NCI-H1417 (cell line): ENCODE data around the gene CD247.

Source experiments
- DNase-seq, 3 experiments: peaks; one replicate each; lab custom pipeline; 2025; lab: John Stamatoyannopoulos, UW

The CD247 gene

DNA sequence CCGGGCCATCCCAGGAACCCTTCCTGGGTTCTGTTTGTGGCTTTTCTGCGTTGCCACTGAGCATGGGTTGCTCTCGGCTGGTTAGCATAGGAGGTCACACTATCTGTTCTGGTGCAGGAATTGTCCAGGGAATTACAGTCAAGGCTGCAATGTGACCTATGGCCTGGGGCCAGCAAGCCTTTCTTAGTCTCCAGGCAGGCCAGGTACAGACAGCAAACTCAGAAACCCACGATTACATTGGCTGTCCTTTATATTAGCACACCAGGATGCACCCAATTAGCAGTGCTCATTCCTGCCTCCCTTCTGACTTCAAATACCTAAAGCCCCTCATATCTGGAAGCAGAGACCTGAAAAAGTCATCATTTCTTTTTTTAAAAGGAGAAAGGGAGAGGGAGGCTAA lies 55.2 kb downstream of the CD247 start:
- no peak for DNase-seq

DNA sequence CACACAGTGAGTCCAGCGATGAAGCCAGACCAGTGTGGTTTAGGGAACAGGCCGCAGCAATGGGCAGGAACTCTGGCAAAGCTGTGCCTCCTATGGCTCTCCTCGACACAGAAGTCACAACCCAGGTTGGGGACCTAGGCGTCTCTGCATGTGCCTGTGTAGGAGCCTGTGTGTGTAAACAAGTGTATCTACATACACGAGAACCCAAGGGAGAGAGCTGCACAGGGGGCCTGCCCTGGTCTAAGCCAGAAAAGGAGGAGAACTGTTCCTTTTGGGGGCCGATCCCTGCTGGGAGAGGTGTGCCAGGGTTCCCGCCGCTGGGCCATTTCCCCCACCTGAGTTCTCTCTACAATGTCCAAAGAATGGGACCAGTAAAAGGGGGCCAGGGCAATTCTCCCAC lies 56.0 kb downstream of the CD247 start:
- no peak for DNase-seq

DNA sequence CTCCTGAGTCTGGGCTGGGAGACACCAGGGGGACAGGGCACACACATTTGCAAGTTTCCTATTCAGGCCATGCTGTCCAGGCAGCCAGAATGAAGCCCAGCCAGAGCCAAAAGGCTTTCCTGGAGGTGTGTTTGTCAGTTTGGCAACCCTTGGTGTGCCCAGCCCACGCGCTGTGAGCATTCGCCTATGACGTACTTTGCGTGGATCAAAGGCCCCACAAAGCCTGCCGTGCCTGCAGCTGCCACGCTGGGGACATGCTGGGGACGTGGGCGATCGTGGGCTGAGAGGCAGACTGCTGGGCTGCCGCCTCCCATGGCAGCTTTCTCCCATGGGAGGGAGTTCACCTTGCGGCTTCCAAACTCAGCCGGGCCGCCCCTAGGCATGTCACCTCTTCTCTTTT lies 57.5 kb downstream of the CD247 start:
- DNase-seq: no peak

DNA sequence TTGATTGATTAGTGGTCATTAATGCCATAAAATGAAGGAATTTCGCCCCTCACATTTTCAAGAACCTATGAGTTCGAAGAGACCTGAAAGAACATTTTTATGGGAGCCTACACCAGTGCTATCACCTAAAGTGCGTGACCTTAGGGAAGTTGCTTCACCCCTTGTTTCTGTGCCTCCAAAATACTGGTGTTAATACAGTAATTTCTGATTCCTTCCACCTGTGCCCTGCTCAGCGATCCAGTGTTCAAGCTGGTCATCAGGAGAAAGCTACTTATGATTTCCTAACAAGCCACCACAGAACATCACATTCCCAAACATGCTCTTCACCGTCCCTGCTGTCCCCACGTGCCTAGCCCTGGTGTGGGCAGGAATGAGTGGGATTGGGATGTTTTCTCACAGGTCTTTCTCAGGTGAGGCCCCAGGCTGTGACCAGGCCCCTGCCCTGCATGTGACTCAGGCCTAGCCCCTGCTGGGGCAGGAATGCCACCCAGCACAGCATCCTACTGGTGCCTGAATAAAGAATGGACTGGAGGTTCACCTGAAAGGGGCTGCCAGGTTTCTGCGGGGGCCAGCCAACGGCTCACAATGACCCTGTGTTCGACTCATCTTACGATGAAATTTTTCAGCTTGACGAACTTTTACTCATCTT lies 60.3 kb downstream of the CD247 start:
- DNase-seq: no peak

DNA sequence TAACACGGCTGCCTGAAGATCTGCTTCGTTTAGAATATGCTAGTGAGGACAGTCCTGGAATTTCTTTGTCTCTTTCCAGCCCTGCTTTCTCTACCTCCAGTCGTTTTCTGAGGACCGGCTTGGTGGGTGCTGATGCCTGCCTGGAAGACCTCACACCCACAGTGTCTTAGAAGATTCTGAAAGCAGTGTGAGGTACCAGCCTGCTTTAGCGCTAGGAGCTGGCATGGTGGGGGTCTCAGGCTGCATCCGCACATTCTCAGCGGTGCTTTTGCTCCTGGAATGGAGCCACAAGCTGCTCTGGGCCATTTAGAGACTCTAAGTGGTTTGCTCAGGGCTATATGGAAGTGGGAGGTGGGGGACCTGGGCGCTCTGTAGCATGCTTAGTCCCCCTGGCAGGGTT lies 61.4 kb downstream of the CD247 start:
- no peak for DNase-seq

DNA sequence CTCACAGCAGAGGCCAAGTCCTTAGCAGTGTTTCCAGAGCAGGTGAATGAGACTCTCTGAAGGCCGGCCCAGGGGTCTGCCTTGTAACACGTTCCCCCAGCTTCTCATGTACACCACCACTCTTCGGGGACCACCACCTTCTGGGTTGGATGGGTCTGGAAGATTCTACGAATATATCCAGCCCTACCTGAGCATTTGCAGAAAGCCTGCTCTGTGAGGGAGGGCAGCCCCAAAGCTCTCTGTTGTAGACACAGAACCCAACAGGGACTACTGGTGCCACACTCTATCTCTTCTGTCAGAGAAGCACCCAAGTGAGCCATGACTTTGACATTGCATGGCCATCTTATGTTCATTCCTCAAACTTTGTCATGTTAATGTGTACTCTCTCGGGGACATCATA lies 61.8 kb downstream of the CD247 start:
- DNase-seq: no peak

DNA sequence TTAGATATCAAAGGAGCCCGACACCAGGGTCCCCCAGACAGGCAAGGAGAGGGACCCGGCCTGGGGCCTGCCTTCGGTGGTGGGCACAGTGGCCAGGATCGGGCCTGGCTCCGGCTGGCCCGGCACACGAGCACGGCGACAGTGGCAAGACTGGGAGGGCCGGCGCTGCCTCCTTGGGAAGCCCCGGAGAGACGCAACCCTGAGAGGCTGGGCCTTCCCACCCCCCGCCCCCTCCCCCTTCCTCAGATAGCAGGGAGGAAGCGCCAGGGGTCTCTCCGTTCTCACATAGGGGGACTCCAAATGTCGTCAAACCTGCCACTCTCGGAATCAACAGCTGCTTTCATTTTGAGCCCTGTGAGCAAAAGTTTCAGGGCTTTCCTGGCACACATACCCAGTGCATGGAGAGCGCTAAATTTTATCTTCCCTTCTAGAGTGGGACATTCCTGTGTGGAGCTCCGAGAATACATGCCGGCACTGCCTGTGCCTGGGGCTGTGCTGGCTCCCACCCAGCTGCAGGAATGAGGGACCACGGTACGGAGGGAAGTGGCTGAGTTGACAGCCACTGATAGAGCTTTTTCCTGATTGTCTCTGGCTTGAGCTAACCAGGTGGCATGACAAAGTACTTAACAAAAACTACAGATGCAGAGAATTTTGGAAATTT lies 62.4 kb downstream of the CD247 start:
- peak in 1 of 3 experiments; percentile 51 for DNase-seq

DNA sequence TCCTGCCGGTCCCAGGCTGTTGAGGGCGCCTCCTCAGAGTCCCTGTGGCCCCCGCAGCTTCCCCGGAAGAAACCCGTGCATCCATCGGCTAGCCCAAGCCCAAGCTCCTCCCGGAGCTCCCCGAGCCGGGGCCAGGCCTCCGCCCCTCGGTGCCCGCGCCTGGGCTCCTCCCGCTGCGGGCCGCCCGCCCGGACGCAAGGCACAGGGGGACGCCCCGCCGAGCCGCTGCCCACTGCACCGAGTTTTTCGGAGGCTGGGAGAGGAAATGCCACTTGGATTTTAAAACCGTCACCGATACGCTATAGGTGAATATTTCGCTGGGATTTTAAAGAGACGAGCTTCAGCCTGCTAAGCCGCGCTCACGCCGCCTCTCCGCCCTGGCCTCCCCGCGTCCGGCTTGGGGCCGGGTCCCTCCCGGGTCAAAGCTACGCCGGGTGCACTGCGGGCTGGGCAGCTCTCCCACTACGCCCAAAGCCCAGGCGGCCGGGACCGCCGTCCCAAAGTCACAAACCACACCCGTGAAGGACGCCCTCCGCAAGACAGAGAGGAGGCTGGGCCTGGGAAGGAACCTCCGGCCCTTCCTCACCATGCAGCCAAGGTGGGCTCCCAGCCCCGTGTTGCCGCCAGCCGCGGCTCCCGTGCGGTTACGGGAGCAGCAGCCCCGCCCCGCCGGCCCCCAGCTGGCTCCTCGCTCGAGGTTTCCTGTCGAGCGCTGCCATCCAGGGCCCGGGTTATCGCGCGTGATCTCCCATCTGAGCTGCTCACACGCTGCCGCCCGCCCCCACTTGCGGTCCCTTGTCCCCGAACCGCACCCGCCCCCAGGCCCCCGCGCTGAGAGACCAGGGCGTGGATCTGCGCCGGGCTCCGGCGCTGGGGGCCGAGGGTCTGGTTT lies 63.2 kb downstream of the CD247 start:
- DNase-seq: peak; percentile 66 to 76 (median 73)

DNA sequence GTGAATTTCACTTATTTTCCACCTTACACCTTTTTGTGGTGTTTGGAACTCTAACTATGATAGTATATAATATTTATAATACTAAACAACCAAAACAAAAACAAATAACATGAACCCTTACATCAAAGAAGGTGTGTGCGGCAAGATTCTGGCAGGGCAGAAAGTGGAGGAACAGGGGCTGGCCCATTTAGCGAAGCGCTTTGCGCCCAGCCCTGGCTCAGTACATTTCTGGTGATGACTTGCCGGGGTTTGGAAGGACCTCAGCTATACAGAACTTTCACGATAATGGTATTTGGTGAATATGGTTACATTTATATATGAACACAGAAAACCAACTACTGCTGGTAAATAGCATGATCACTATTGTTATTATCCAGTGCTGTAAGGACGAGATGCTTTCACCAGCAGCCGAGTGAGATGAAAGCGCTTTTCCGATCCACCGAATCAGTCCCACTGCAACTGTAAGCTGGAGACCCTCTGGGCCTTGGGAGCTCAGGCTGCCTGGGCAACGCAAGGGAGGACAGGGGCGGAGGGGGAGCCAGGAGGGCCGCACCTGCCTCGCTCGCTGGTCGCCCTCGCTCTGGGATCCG lies 63.9 kb downstream of the CD247 start:
- DNase-seq: no peak

DNA sequence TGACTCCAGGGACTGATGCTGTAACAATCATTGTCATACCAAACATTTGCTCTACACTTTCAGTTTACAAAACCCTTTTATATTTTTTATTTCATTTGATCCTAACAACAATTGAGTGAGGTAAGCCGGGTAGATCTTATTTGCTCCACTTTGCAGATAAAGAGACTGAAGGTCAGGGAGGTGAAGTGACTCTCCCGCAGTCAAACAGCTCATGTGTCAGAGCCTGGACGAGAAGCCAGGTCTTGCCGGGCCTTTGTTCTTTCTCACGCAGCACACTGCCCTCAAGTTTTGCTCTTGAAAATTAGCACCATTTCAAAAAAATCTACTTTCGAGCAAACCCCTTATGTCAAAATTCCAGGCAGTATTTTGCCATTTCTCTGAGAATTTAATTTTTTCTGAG lies 65.2 kb downstream of the CD247 start:
- peak in 1 of 3 experiments; percentile 17 for DNase-seq

DNA sequence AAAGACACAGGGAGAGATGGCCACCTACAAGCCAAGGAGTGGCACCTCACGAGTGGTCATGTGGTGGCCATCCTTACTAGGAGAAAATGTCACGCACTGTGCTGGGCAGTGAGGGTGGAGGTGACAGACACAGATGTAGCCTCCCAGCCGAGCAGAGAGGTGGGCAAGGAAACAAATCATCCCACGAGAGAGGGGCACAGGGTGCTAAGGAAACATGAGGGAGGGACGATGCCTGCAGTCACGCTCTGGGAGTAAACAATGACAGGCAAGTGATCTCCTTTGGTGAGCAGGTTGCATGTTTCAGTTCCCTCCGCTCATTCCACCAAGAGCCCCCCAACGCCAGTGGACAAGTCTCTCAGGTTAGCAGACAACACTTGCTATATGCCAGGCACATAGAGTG lies 65.8 kb downstream of the CD247 start:
- no peak for DNase-seq

DNA sequence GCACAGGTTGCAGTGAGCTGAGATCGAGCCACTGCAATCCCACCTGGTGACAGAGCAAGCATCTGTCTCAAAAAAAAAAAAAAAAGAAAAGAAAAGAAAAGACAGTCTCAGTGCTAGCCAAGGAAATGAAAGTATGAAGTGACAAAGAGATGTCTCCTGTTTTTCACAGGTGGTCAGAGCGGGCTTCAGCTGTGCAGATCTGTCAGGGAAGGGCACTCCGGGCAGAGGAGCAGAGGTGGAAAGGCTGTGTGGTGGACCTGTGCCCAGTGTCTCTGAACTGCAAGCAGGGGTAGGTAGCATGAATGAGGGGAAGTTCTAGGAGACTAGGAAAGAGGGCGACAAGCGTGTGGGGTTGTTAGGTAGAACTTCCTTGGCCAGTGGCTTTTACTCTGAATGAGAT lies 67.5 kb downstream of the CD247 start:
- no peak for DNase-seq

DNA sequence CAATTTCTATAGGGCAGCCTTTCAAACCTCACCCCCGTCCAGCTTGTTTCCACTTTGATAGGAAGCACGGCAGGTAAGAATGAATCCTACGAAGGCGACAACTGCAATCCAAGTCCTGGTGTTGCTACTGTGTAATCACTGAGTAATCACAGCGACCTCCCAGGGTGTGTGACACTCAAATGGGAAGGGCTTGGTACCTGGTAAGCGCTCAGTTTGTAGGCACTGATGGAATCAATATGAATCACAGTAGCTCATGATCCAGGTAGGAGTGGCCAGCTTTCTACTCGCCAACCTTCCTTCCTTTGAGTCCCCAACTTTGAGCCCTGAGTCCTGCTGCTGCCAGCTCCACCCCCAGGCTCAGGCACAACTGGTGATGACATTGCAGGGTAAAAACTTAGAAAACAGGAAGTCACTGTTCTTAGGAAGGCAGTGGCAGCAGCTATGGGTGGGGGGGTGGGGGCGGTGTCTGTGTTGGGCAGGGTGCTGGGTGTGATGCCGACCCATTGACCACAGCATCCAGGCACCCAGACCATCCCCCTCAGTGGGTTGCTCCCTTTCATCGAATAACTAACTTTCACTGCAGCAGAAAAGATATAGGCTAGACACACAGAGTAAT lies 70.7 kb downstream of the CD247 start:
- DNase-seq: peak in 2 of 3 experiments; percentile 22 to 50

DNA sequence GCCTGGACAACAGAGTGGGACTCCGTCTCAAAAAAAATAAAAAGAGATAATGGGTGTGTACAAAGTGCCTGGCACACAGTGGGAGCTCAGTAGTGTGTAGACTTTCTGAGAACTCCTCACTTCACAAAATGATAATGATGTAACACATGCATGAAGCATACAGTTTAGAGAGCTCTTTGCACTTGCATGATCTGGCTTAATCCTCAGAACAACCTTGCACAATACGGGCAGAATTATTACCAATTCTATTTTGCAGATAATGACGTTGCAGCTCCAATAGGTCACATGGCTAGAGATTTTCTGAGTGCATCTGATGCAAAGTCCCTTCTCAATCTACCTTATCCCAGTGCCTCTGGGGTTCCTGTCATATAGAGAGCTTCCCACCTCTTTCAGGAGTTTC lies 71.4 kb downstream of the CD247 start:
- no peak for DNase-seq

DNA sequence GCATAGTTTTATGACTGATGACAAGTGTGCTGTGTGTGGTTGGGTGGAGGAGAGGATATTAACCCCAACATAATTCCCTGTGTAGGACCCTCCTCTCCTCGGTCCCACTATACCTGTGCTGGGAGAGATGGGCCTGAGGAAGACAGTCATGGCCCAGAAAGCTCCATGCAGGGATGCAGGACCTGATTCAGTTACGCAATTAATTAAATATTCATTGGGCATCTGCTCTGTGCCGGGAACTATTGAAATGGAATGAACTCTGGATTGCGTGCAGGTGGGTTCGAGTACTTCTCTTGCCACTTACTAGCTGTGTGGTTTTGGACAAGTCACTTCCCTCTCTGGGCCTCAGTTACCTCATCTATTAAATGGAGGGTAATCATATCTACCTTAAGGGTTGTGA lies 74.6 kb downstream of the CD247 start:
- no peak for DNase-seq

DNA sequence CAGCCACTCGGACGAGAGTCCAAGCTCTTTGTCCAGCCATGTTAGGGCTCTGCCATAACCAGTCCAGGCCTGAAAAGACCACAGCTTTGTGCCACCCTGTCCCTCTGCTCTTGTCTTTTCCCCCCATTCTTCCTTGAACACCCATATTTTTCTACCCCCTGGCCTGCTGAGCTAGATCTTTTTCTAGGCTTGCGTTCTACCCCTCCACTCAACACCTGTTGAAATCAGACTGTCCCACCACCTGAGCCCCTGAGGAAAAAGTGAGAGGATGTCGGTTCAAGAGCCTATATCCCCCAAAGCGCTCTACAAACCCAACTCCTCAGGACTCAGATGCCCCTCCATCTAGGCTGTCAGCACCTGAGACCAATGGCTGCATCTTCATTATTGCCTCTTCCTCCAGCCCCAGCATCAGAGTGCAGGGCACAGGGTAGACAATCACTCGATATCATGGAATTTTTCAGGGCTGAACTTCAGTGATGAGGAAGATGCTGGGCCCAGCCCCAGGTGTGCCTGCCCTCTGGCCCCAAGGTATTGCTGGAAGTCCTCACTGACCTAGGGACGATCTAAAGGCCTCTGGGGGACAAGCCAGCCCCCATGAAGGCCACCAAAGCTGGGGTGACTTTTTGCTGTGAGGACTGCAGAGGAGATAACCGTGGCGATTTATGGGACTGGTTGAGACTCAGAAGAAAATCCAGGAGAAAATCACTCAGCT lies 75.3 kb downstream of the CD247 start:
- no peak for DNase-seq

DNA sequence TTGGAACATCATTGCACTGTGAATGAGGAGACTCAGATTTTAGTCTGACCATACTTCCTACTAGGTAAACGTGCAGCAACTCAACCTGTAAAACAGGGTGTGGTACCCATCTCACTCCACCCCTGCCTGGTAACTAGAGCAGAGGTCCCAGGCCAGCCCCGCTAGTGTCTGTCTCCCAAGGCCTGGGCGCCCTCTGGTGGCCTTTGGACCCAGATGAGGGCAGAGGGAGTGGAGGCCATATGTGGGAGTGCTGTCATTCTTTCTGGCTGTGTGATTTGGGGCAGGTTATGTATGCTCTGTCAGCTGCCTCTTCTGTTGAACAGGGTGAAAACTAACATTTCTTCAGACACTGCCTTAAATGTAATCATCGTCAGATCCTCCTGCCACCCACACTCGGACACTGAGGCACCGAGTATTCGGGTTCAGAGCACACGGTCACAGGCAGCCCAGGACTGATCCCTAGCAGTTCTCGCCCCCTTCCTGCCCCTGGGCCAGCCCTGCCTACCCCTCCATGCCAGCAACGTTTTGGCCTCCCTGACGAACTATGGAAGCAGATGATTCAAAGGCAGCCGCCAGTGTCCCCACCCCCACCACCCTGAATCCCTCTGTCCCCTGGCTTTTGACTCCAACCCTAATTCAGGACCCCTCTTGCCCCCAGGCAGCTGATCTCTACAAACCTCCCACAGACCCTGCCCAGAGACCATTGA lies 76.0 kb downstream of the CD247 start:
- peak; percentile 61 to 89 (median 78) for DNase-seq

DNA sequence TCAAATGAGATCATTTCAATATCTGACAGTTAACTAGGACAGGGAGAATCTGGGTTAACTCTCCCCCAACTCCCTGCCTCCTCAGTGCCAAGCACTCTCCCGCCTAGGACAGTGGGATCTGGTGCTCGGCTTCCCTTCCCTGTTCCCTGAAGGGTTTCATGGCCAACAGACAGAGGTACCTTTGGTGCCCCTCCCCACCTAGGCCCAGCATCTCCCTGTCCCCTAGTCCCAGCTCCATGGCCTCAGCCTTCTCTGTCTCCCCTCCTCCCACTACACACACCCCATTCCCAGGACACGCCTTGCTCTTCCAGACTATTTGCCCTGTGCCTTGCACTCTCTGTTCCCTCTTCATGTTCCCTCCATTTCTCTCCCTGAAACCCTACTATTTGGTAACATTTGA lies 77.1 kb downstream of the CD247 start:
- no peak for DNase-seq

DNA sequence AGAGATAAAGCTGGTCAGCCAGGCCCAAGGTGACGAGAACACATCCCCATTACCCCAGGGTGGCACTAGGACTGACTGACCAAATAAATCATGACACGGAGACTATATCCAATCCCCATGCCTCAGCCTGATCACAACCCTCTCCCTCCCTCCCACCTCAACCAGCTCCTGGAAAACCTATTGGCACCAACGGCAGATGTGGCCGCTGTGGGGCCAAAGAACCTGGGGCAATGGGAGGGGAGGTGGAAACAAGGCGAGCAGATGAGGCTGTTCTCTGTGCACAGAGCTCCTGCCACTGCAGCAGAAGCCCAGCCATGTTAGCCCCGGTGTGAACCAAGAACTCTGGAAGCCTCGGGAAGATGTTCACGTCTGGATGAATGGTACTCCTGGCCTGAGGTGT lies 77.6 kb downstream of the CD247 start:
- no peak for DNase-seq

DNA sequence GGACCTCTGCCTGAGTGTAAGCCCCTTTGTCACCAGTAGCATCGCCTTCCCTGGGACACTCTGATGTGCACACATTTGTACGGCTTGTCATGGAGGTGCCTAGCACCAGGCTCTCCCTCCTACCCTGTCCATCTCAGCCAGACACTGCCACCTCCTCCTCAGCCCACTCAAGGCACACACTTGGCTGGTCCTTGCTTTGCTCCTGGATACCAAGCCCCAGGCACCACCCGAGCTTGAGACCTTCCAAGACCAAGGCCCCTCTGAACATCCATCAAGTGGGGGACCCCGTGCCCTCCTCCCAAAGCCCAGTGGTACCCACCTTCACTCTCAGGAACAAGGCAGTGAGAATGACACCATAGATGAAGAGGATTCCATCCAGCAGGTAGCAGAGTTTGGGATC lies 78.0 kb downstream of the CD247 start:
- no peak for DNase-seq
